Neural progenitor cell (in vitro differentiated cells): Measurements from ENCODE around the gene SEPTIN1. TPM values are rescaled to one million over a fixed set of nuclear protein-coding genes. Genes with fewer than 3 reads are reported as not detected.

Experiments used
- DNase-seq: peaks from one replicate; pipeline ENCODE4 v3.0.0-alpha.2; 2016; ENCODE audit warnings: low spot score
- H2AFZ ChIP-seq: fragments of 200-600 bp; sonication (generic); replicated peaks from 2 replicates; pipeline ENCODE4 v1.6.1; 2016; ENCODE audit warnings: antibody characterized with exemption
- H3F3A ChIP-seq: fragments of 200-600 bp; sonication (generic); 2 replicates; pipeline ENCODE4 v1.6.1; 2016; ENCODE audit warnings: antibody characterized with exemption, low read depth
- H3K27ac ChIP-seq: fragments of 200-600 bp; sonication (generic); 2 replicates; pipeline ENCODE4 v1.5.1; 2016; ENCODE audit warnings: mild to moderate bottlenecking
- H3K27me3 ChIP-seq: fragments of 200-600 bp; sonication (generic); 2 replicates; pipeline ENCODE4 v1.6.1; 2016; ENCODE audit warnings: mild to moderate bottlenecking, moderate library complexity
- H3K36me3 ChIP-seq: fragments of 200-600 bp; sonication (generic); 2 replicates; pipeline ENCODE4 v1.5.1; 2016
- H3K4me1 ChIP-seq: fragments of 200-600 bp; sonication (generic); 2 replicates; pipeline ENCODE4 v1.6.1; 2016; ENCODE audit warnings: mixed run types
- H3K4me2 ChIP-seq: fragments of 200-600 bp; sonication (generic); 2 replicates; pipeline ENCODE4 v1.6.1; 2016
- H3K4me3 ChIP-seq: fragments of 200-600 bp; sonication (generic); 2 replicates; pipeline ENCODE4 v1.5.1; 2016
- H3K79me2 ChIP-seq: fragments of 200-600 bp; sonication (generic); 2 replicates; pipeline ENCODE4 v1.6.1; 2016; ENCODE audit warnings: low read depth
- H3K9ac ChIP-seq: fragments of 200-600 bp; sonication (generic); 2 replicates; pipeline ENCODE4 v1.6.1; 2016
- H3K9me3 ChIP-seq: fragments of 200-600 bp; sonication (generic); 2 replicates; pipeline ENCODE4 v1.5.1; 2016; ENCODE audit warnings: low read depth
- H4K20me1 ChIP-seq: fragments of 200-600 bp; sonication (generic); 2 replicates; pipeline ENCODE4 v1.6.1; 2016; ENCODE audit warnings: low read depth
- H3K27ac Mint-ChIP-seq: 3 replicates; pipeline ENCODE4 v1.8.0; 2021; ENCODE audit warnings: mixed read lengths
- H3K27me3 Mint-ChIP-seq: 2 replicates; pipeline ENCODE4 v1.8.0; 2022; ENCODE audit warnings: low read depth, mild to moderate bottlenecking, inconsistent platforms, moderate library complexity, mixed read lengths; ENCODE audit not compliant: insufficient read depth
- H3K36me3 Mint-ChIP-seq: 3 replicates; pipeline ENCODE4 v1.8.0; 2021; ENCODE audit warnings: mixed read lengths
- H3K4me1 Mint-ChIP-seq: 3 replicates; pipeline ENCODE4 v1.8.0; 2021; ENCODE audit warnings: mixed read lengths
- H3K4me3 Mint-ChIP-seq: 3 replicates; pipeline ENCODE4 v1.8.0; 2021; ENCODE audit warnings: mild to moderate bottlenecking, moderate library complexity, mixed read lengths
- H3K9me3 Mint-ChIP-seq: 3 replicates; pipeline ENCODE4 v1.8.0; 2020; ENCODE audit warnings: mixed read lengths
- EZH2 ChIP-seq: fragments of 200-600 bp; sonication (generic); IDR thresholded peaks from 2 replicates; pipeline ENCODE4 v1.6.1; 2017; ENCODE audit warnings: antibody characterized with exemption, mild to moderate bottlenecking, moderate library complexity
- EZH2phosphoT487 ChIP-seq: fragments of 200-600 bp; sonication (generic); IDR thresholded peaks from 2 replicates; pipeline ENCODE4 v1.6.1; 2017; ENCODE audit warnings: antibody characterized with exemption
- total RNA-seq: library from RNA; depleted of rRNA; stranded (reverse); fragments of >200 nt; gene quantifications from 2 replicates; pipeline ENCODE4 v1.2.3, GENCODE V29; 2015; ENCODE audit warnings: low replicate concordance
- TF ChIP-seq, protein P1 (sequence below): fragments of 200-600 bp; sonication (generic); IDR thresholded peaks from 2 replicates; pipeline ENCODE4 v1.5.1; 2017; ENCODE audit warnings: antibody characterized with exemption, mild to moderate bottlenecking

The SEPTIN1 gene
- total RNA-seq, 1 donor from 2014 or later = not detected

DNA sequence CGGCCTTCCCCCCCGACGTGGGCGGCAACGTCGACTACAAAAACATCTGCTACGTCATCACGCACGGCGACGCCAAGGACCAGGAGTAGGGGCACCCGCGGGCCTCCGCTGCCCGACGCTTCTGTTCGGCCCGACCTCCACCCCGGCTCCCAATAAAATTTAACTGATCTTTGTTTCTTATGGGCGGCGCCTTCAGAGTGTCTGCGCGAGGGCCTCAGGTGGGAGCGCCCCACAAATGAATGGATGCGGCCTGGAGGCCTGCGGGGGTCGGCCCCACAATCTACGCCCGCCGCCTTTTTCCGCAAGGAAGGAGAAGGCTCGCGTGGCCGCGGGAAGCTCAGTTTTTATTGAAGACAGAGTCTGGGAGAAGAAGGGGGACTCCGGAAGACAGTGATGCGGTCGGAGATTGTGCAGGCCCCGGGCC lies 4.5 kb downstream of the SEPTIN1 start:
- H3K27me3 Mint-ChIP-seq = no peaks in the 10 kb centered on the region
- peaks cover 19% of the 10 kb centered on the region for H3K4me1 ChIP-seq
- no peaks in the 10 kb centered on the region for H3K27me3 ChIP-seq
- H3F3A ChIP-seq = peaks cover 27% of the 10 kb centered on the region
- H4K20me1 ChIP-seq = peaks cover 6% of the 10 kb centered on the region
- peak overlapping the region; percentile 79 for H3K4me2 ChIP-seq
- H3K4me3 Mint-ChIP-seq = peak overlapping the region; percentile 95
- peaks cover 3% of the 10 kb centered on the region for H3K36me3 Mint-ChIP-seq
- H3K36me3 ChIP-seq = no peaks in the 10 kb centered on the region
- H3K27ac Mint-ChIP-seq = peak overlapping the region; percentile 91
- peak overlapping the region; percentile 62 for H3K4me3 ChIP-seq
- H3K4me1 Mint-ChIP-seq = peaks cover 31% of the 10 kb centered on the region
- TF ChIP-seq, protein P1, sequence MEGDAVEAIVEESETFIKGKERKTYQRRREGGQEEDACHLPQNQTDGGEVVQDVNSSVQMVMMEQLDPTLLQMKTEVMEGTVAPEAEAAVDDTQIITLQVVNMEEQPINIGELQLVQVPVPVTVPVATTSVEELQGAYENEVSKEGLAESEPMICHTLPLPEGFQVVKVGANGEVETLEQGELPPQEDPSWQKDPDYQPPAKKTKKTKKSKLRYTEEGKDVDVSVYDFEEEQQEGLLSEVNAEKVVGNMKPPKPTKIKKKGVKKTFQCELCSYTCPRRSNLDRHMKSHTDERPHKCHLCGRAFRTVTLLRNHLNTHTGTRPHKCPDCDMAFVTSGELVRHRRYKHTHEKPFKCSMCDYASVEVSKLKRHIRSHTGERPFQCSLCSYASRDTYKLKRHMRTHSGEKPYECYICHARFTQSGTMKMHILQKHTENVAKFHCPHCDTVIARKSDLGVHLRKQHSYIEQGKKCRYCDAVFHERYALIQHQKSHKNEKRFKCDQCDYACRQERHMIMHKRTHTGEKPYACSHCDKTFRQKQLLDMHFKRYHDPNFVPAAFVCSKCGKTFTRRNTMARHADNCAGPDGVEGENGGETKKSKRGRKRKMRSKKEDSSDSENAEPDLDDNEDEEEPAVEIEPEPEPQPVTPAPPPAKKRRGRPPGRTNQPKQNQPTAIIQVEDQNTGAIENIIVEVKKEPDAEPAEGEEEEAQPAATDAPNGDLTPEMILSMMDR = no peak
- no peak for TF ChIP-seq EZH2
- TF ChIP-seq EZH2phosphoT487 = no peak
- no peaks in the 10 kb centered on the region for H3K9me3 Mint-ChIP-seq
- no peaks in the 10 kb centered on the region for H3K9me3 ChIP-seq
- peak overlapping the region; percentile 99 for H3K27ac ChIP-seq
- peak overlapping the region; percentile 47 for H3K9ac ChIP-seq
- peak overlapping the region; percentile 63 for H2AFZ ChIP-seq
- H3K79me2 ChIP-seq = peaks cover 16% of the 10 kb centered on the region
- DNase-seq = peak; percentile 92

DNA sequence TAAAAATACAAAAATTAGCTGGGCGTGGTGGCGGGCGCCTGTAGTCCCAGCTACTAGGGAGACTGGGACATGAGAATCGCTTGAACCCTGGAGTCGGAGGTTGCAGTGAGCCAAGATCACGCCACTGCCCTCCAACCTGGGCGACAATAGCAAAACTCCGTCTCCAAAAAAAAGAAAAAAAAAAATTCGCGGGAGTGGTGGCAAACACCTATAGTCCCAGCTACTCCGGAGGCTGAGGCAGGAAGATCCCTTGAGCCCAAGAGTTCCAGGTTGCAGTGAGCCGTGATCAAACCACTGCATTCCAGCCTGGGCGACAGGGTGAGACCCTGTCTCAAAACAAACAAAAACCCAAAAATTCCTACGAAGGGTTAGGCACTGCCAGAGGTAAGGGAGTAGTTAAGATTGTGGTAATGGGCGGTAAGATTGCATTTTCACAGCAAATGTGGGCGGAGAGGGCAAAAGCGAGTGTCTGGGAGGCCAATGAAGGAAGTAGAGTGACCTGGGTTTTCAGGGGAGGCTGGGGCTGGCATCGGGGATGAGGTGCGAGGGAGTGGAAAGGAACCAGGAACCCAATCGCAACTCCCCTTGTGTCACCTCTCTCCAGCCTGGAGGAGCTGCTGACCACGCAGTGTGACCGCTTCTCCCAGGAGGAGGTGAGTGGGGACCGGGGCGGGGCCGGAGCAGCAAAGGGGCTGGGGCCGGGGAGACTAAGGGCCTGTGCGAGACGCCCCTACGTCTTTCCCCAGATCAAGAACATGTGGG lies 5.1 kb downstream of the SEPTIN1 start:
- no peaks in the 10 kb centered on the region for H3K27me3 ChIP-seq
- no peak overlapping the region for H2AFZ ChIP-seq
- H3K79me2 ChIP-seq = peaks cover 16% of the 10 kb centered on the region
- peak overlapping the region; percentile 91 for H3K27ac Mint-ChIP-seq
- peak overlapping the region; percentile 62 for H3K4me3 ChIP-seq
- no peaks in the 10 kb centered on the region for H3K27me3 Mint-ChIP-seq
- peaks cover 19% of the 10 kb centered on the region for H3K4me1 ChIP-seq
- peak overlapping the region; percentile 99 for H3K27ac ChIP-seq
- no peaks in the 10 kb centered on the region for H3K36me3 ChIP-seq
- DNase-seq = peak; percentile 38
- H3K9ac ChIP-seq = no peak overlapping the region
- H3K9me3 ChIP-seq = no peaks in the 10 kb centered on the region
- TF ChIP-seq EZH2phosphoT487 (no peak), EZH2 (no peak)
- TF ChIP-seq, protein P1 = no peak
- H3K4me2 ChIP-seq = peak overlapping the region; percentile 79
- peak overlapping the region; percentile 95 for H3K4me3 Mint-ChIP-seq
- H3F3A ChIP-seq = peaks cover 27% of the 10 kb centered on the region
- H3K4me1 Mint-ChIP-seq = peaks cover 34% of the 10 kb centered on the region
- H3K36me3 Mint-ChIP-seq = peaks cover 3% of the 10 kb centered on the region
- H3K9me3 Mint-ChIP-seq = no peaks in the 10 kb centered on the region
- peaks cover 6% of the 10 kb centered on the region for H4K20me1 ChIP-seq

DNA sequence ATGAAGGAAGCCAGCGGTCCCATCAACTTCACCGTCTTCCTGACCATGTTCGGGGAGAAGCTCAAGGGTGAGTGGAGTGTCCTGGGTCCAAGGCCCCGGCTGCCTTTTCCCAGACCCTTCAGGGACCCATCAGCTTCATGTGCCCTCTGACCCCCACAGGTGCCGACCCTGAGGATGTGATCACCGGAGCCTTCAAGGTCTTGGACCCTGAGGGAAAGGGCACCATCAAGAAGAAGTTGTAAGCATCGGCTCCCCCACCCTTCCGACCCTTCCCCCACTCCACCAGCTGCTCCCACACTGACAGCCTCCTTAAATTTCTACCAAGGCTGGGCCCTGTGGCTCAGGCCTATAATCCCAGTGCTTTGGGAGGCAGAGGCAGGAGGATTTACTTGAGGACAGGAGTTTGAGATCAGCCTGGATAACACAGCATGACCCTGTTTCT lies 5.9 kb downstream of the SEPTIN1 start:
- no peak overlapping the region for H3K27ac Mint-ChIP-seq
- H3K27me3 Mint-ChIP-seq = no peaks in the 10 kb centered on the region
- peaks cover 36% of the 10 kb centered on the region for H3K4me1 Mint-ChIP-seq
- Histone ChIP-seq H4K20me1 (peaks cover 6% of the 10 kb centered on the region), H3K9ac (no peak overlapping the region), H3K36me3 (no peaks in the 10 kb centered on the region), H3K9me3 (no peaks in the 10 kb centered on the region), H3F3A (peaks cover 29% of the 10 kb centered on the region), H3K27me3 (no peaks in the 10 kb centered on the region), H3K4me3 (no peak overlapping the region), H3K27ac (no peak overlapping the region), H3K4me2 (no peak overlapping the region), H3K4me1 (peaks cover 22% of the 10 kb centered on the region), H3K79me2 (peaks cover 16% of the 10 kb centered on the region), H2AFZ (no peak overlapping the region)
- DNase-seq = no peak
- H3K36me3 Mint-ChIP-seq = peaks cover 3% of the 10 kb centered on the region
- no peak for TF ChIP-seq EZH2
- TF ChIP-seq, protein P1 = no peak
- TF ChIP-seq EZH2phosphoT487 = no peak
- no peaks in the 10 kb centered on the region for H3K9me3 Mint-ChIP-seq
- peak overlapping the region; percentile 24 for H3K4me3 Mint-ChIP-seq
